ENCODE results near the gene C6orf163.

C6orf163 gene

DNA sequence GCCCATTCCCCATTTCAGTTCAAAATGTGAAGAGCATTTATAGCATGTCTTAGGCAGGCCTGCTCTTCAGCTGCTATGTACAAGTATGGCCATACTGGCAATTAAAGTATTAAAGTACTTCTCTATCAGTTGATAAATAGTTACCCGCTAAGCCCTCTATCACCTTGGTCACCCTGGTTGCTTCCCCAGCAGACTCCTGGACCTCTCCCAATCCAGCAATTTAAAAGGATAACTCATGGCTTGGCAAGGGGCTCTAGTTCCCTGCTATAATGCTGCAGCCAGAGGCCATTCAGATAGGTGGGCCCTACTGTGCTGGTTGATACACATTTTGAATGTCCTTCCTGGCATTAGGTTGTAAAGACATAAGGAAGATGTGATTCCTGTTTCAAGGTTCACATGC lies 7.0 kb downstream of the C6orf163 start:
- H3K4me3 ChIP-seq (ENCODE audit: extremely low read depth, insufficient read depth, low read length, poor library complexity, severe bottlenecking), result no peak overlapping the region
- no peaks in the 10 kb centered on the region for H3K4me1 ChIP-seq (ENCODE audit: control insufficient read depth, insufficient read depth, low read length, poor library complexity, severe bottlenecking)
- H3K9me3 ChIP-seq (ENCODE audit: control insufficient read depth, low read length), result no peaks in the 10 kb centered on the region
- 89 to 100% methylated on average over 1 of the region's 1 CpG for WGBS, 2 experiments (ENCODE audit: insufficient coverage in 2 of 2)
- H3K27ac ChIP-seq (ENCODE audit: low read depth, low read length, severe bottlenecking), result no peak overlapping the region
- no peaks in the 10 kb centered on the region for H3K36me3 ChIP-seq (ENCODE audit: control insufficient read depth, insufficient read depth, low read length)

DNA sequence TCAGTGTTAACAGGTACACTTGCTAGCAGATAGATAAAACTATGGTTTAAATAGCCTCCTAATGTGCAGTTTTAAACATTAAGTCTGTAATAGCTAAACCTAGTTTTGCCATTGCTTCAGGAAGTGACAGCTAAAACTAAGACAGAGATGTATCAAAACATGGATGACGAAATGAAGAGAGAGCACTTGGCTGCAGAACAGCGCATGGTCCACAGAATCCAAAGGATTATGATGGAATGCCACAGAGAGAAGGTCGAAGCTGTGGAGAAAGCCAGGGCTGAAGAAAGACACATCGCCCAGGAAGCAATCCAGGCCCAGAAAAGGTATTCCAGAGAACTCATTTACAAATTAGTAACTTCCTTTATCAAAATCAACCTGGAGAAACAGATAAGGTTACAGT lies 11.6 kb downstream of the C6orf163 start:
- H3K9me3 ChIP-seq (ENCODE audit: control insufficient read depth, low read length), result no peaks in the 10 kb centered on the region
- WGBS, 2 experiments (ENCODE audit: insufficient coverage in 2 of 2), result 96 to 97% methylated on average over 3 of the region's 4 CpGs
- H3K4me1 ChIP-seq (ENCODE audit: control insufficient read depth, insufficient read depth, low read length, poor library complexity, severe bottlenecking), result no peaks in the 10 kb centered on the region
- H3K36me3 ChIP-seq (ENCODE audit: control insufficient read depth, insufficient read depth, low read length), result no peaks in the 10 kb centered on the region
- H3K27ac ChIP-seq (ENCODE audit: low read depth, low read length, severe bottlenecking), result no peak overlapping the region
- no peak overlapping the region for H3K4me3 ChIP-seq (ENCODE audit: extremely low read depth, insufficient read depth, low read length, poor library complexity, severe bottlenecking)

DNA sequence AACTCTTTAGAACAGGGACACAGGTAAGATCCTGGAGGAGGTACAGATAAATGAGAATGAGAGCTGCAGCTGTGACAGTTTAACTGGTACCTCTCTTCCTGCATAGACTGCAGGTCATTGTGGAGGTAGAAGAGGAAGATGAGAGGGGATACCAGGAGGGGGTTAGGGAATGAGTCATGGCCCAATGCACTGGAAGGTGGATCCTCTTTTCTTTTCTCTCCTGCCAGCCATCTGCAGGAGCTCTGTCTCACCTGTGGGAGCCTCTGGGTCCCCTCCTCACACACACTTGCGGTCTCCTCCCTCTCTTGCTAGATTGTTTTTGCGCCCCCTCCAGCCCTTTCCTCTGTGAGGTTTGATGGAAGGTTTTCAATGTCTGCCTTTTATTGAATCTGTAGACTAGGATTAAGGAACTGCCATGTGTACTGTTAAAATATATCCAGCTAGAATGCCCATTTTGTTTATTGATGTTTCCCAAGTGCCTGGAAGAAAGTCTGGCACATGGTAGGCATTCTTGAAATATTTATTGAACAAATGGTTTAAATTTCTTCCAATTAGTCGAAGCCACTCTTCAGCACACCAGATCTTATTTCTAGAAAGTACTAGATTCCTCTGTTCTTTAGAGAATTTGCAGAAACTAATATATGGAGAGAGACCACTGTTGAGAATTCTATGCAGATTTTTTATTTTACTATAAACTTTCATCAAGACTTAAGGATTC lies 13.0 kb downstream of the C6orf163 start:
- H3K9me3 ChIP-seq (ENCODE audit: control insufficient read depth, low read length), result no peaks in the 10 kb centered on the region
- no peak overlapping the region for H3K27ac ChIP-seq (ENCODE audit: low read depth, low read length, severe bottlenecking)
- no peak overlapping the region for H3K4me3 ChIP-seq (ENCODE audit: extremely low read depth, insufficient read depth, low read length, poor library complexity, severe bottlenecking)
- no peaks in the 10 kb centered on the region for H3K36me3 ChIP-seq (ENCODE audit: control insufficient read depth, insufficient read depth, low read length)
- no CpG with 5 or more reads among the region's 3 CpGs for WGBS, 2 experiments (ENCODE audit: insufficient coverage in 2 of 2)
- H3K4me1 ChIP-seq (ENCODE audit: control insufficient read depth, insufficient read depth, low read length, poor library complexity, severe bottlenecking), result no peaks in the 10 kb centered on the region

- H3K9me3 ChIP-seq (ENCODE audit: control insufficient read depth, low read length), result peaks cover 20% of the 10 kb centered on the region
- H3K4me3 ChIP-seq (ENCODE audit: extremely low read depth, insufficient read depth, low read length, poor library complexity, severe bottlenecking), result no peak overlapping the region
- WGBS, 2 experiments (ENCODE audit: insufficient coverage in 2 of 2), result 96 to 100% methylated on average over 1 to 2 of the region's 5 CpGs
Measured at GRCh38 chr6:87364602-87365252, 20.1 kb downstream of the C6orf163 start.

DNA sequence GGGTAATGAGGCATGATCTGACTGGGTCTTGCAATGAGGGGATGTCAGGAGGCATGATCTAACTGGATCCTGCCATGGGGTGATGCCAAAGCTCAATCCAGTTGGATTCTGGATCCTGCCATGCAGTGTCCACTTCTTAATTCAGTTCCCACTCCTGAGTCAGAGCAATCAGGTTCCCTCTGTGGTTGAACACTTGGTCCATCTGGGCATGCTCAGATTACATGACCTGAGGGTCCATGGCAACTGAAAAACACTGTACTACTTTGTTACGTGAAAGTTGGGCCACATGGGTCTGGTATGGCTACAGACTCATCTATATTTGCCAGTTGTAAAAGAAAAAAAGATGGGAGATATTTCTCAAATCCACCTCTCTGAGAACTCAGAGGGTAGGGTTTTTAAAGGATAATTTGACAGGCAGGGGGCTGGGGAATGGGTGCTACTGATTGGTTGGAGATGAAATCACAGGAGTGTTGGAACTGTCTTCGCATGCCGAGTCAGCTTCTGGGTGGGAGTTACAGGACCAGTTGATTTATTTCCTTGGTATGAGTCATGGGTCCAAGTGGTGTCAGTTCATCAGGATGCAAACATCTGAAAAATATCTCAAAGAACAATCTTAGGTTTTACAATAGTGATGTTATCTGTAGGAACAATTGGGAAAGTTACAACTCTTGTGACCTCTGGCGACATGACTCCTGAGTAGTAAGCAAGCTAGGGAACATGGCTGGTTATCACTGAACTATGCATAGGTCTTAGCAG lies 21.6 kb downstream of the C6orf163 start:
- Histone ChIP-seq H3K36me3 (ENCODE audit: control insufficient read depth, insufficient read depth, low read length) (peaks cover 5% of the 10 kb centered on the region), H3K4me1 (ENCODE audit: control insufficient read depth, insufficient read depth, low read length, poor library complexity, severe bottlenecking) (no peaks in the 10 kb centered on the region), H3K9me3 (ENCODE audit: control insufficient read depth, low read length) (peaks cover 20% of the 10 kb centered on the region), H3K4me3 (ENCODE audit: extremely low read depth, insufficient read depth, low read length, poor library complexity, severe bottlenecking) (no peak overlapping the region), H3K27ac (ENCODE audit: low read depth, low read length, severe bottlenecking) (no peak overlapping the region)
- 83% methylated on average over 2 of the region's 4 CpGs for WGBS, 2 experiments (ENCODE audit: insufficient coverage in 2 of 2)

More at GRCh38 chr6:87364602-87365252, 20.1 kb downstream of the C6orf163 start:
- H3K27ac ChIP-seq (ENCODE audit: low read depth, low read length, severe bottlenecking), result no peak overlapping the region
- H3K36me3 ChIP-seq (ENCODE audit: control insufficient read depth, insufficient read depth, low read length), result peaks cover 5% of the 10 kb centered on the region
- no peaks in the 10 kb centered on the region for H3K4me1 ChIP-seq (ENCODE audit: control insufficient read depth, insufficient read depth, low read length, poor library complexity, severe bottlenecking)

DNA sequence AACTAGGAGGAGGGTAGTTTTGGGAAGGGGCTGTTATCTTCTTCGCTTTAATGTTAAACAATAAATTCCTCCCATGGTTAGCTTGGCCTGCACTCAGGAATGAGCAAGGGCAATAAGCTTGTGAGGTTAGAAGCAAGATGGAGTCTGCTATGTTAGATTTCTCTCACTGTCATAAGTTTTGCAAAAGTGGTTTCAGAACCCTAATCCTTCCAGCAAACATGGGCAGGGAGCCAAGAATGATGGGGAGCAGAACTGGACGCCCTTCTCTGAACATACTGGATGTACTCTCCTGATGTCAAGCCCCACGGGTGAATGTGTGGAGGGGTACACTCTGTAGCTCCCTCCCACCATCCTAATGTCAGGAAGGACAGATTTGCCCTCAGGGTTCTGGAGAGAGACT lies 22.3 kb downstream of the C6orf163 start:
- Histone ChIP-seq H3K27ac (ENCODE audit: low read depth, low read length, severe bottlenecking) (no peak overlapping the region), H3K4me3 (ENCODE audit: extremely low read depth, insufficient read depth, low read length, poor library complexity, severe bottlenecking) (no peak overlapping the region), H3K36me3 (ENCODE audit: control insufficient read depth, insufficient read depth, low read length) (peaks cover 5% of the 10 kb centered on the region), H3K4me1 (ENCODE audit: control insufficient read depth, insufficient read depth, low read length, poor library complexity, severe bottlenecking) (no peaks in the 10 kb centered on the region), H3K9me3 (ENCODE audit: control insufficient read depth, low read length) (peaks cover 20% of the 10 kb centered on the region)
- no CpG with 5 or more reads among the region's 3 CpGs for WGBS, 2 experiments (ENCODE audit: insufficient coverage in 2 of 2)

- H3K9me3 ChIP-seq (ENCODE audit: control insufficient read depth, low read length), result peaks cover 7% of the 10 kb centered on the region
- H3K27ac ChIP-seq (ENCODE audit: low read depth, low read length, severe bottlenecking), result no peak overlapping the region
- WGBS, 2 experiments (ENCODE audit: insufficient coverage in 2 of 2), result 100% methylated on average over 1 of the region's 2 CpGs; no CpG with 5 or more reads in 1 of the 2 experiments
- no peaks in the 10 kb centered on the region for H3K4me1 ChIP-seq (ENCODE audit: control insufficient read depth, insufficient read depth, low read length, poor library complexity, severe bottlenecking)
- H3K4me3 ChIP-seq (ENCODE audit: extremely low read depth, insufficient read depth, low read length, poor library complexity, severe bottlenecking), result no peak overlapping the region
- H3K36me3 ChIP-seq (ENCODE audit: control insufficient read depth, insufficient read depth, low read length), result no peaks in the 10 kb centered on the region
Measured at GRCh38 chr6:87373377-87373776, 28.8 kb downstream of the C6orf163 start.

- WGBS, 2 experiments (ENCODE audit: insufficient coverage in 2 of 2), result 100% methylated on average over 1 of the region's 2 CpGs
Measured at GRCh38 chr6:87375315-87375714, 30.7 kb downstream of the C6orf163 start.

GRCh38 chr6:87376643-87377042 lies 32.0 kb downstream of the C6orf163 start:
- H3K36me3 ChIP-seq (ENCODE audit: control insufficient read depth, insufficient read depth, low read length), result no peaks in the 10 kb centered on the region
- 100% methylated on average over 1 of the region's 2 CpGs; no CpG with 5 or more reads in 1 of the 2 experiments for WGBS, 2 experiments (ENCODE audit: insufficient coverage in 2 of 2)
- no peaks in the 10 kb centered on the region for H3K4me1 ChIP-seq (ENCODE audit: control insufficient read depth, insufficient read depth, low read length, poor library complexity, severe bottlenecking)
- H3K4me3 ChIP-seq (ENCODE audit: extremely low read depth, insufficient read depth, low read length, poor library complexity, severe bottlenecking), result no peak overlapping the region
- no peaks in the 10 kb centered on the region for H3K9me3 ChIP-seq (ENCODE audit: control insufficient read depth, low read length)
- no peak overlapping the region for H3K27ac ChIP-seq (ENCODE audit: low read depth, low read length, severe bottlenecking)

More at GRCh38 chr6:87375315-87375714, 30.7 kb downstream of the C6orf163 start:
- Histone ChIP-seq H3K9me3 (ENCODE audit: control insufficient read depth, low read length) (no peaks in the 10 kb centered on the region), H3K27ac (ENCODE audit: low read depth, low read length, severe bottlenecking) (no peak overlapping the region), H3K4me3 (ENCODE audit: extremely low read depth, insufficient read depth, low read length, poor library complexity, severe bottlenecking) (no peak overlapping the region), H3K4me1 (ENCODE audit: control insufficient read depth, insufficient read depth, low read length, poor library complexity, severe bottlenecking) (no peaks in the 10 kb centered on the region), H3K36me3 (ENCODE audit: control insufficient read depth, insufficient read depth, low read length) (no peaks in the 10 kb centered on the region)

GRCh38 chr6:87378947-87379346 lies 34.3 kb downstream of the C6orf163 start:
- Histone ChIP-seq H3K36me3 (ENCODE audit: control insufficient read depth, insufficient read depth, low read length) (no peaks in the 10 kb centered on the region), H3K9me3 (ENCODE audit: control insufficient read depth, low read length) (no peaks in the 10 kb centered on the region), H3K4me3 (ENCODE audit: extremely low read depth, insufficient read depth, low read length, poor library complexity, severe bottlenecking) (no peak overlapping the region), H3K27ac (ENCODE audit: low read depth, low read length, severe bottlenecking) (no peak overlapping the region), H3K4me1 (ENCODE audit: control insufficient read depth, insufficient read depth, low read length, poor library complexity, severe bottlenecking) (no peaks in the 10 kb centered on the region)
- WGBS, 2 experiments (ENCODE audit: insufficient coverage in 2 of 2), result 90 to 100% methylated on average over 2 to 3 of the region's 4 CpGs

All from mesodermal cell (in vitro differentiated cells).